BLaER1 treated with 17β-estradiol and CSF1 and Interleukin-3, amounts not matched to agents 10 nM and 100 nM (cell line): ENCODE measurements around the gene OGN.

Experiments
- H3K27ac ChIP-seq, 11 experiments: shearing (Covaris generic); formaldehyde crosslinking; 2 replicates each; pipeline ENCODE4 v1.8.1; 2022
- H3K27me3 ChIP-seq, 11 experiments: shearing (Covaris generic); formaldehyde crosslinking; 2 replicates each; pipeline ENCODE4 v1.8.1; 2022
- H3K36me3 ChIP-seq, 11 experiments: shearing (Covaris generic); formaldehyde crosslinking; 2 replicates each; pipeline ENCODE4 v1.8.1; 2022
- H3K4me1 ChIP-seq, 10 experiments: shearing (Covaris generic); formaldehyde crosslinking; 2 replicates each; pipeline ENCODE4 v1.8.1; 2022
- H3K4me2 ChIP-seq, 11 experiments: shearing (Covaris generic); formaldehyde crosslinking; 2 replicates each; pipeline ENCODE4 v1.8.1; 2022
- H3K4me3 ChIP-seq, 10 experiments: shearing (Covaris generic); formaldehyde crosslinking; 2 replicates each; pipeline ENCODE4 v1.8.1; 2022
- H3K9ac ChIP-seq, 11 experiments: shearing (Covaris generic); formaldehyde crosslinking; 2 replicates each; pipeline ENCODE4 v1.8.1; 2022
- H3K9me3 ChIP-seq, 11 experiments: shearing (Covaris generic); formaldehyde crosslinking; replicated peaks in 1 of 11; 2 replicates each; pipeline ENCODE4 v1.8.1; 2022
- H4K20me1 ChIP-seq, 11 experiments: shearing (Covaris generic); formaldehyde crosslinking; 2 replicates each; pipeline ENCODE4 v1.8.1; 2022
- Cebpa-rat ChIP-seq, 11 experiments: shearing (Covaris generic); IDR thresholded peaks; 2 replicates each; pipeline ENCODE4 v1.8.1; 2022

OGN gene

GRCh38 chr9:92408747-92409478 lies 4.5 kb upstream of the OGN start:
- H3K36me3 ChIP-seq: peaks cover 0 to 14% (median 0%) of the 10 kb centered on the region in 11 experiments; a peak in 2 of 22 replicates
- no peaks in the 10 kb centered on the region for H4K20me1 ChIP-seq
- no peak overlapping the region for H3K4me2 ChIP-seq
- no peak overlapping the region for H3K27ac ChIP-seq
- H3K27me3 ChIP-seq: no peaks in the 10 kb centered on the region
- H3K4me3 ChIP-seq: no peak overlapping the region
- H3K9ac ChIP-seq: no peak overlapping the region
- no peak for TF ChIP-seq Cebpa-rat (IDR thresholded peaks at IDR 0.05)
- H3K9me3 ChIP-seq: peaks cover 0 to 5% (median 0%) of the 10 kb centered on the region in 11 experiments; a peak in 1 of 22 replicates
- peaks cover 5 to 25% (median 14%) of the 10 kb centered on the region in 10 experiments; a peak in 17 of 20 replicates for H3K4me1 ChIP-seq

- Histone ChIP-seq H3K36me3 (peaks cover 0 to 11% (median 0%) of the 10 kb centered on the region in 11 experiments; a peak in 2 of 22 replicates), H3K4me2 (no peak overlapping the region), H3K9me3 (peaks cover 0 to 5% (median 0%) of the 10 kb centered on the region in 11 experiments; a peak in 1 of 22 replicates), H3K4me3 (no peak overlapping the region), H4K20me1 (no peaks in the 10 kb centered on the region), H3K4me1 (peaks cover 4 to 25% (median 14%) of the 10 kb centered on the region in 10 experiments; a peak in 17 of 20 replicates), H3K27ac (no peak overlapping the region), H3K27me3 (no peaks in the 10 kb centered on the region), H3K9ac (no peak overlapping the region)
- no peak for TF ChIP-seq Cebpa-rat (IDR thresholded peaks at IDR 0.05)
These were observed 3.4 kb upstream of the OGN start for GRCh38 chr9:92407818-92408217.

- H3K36me3 ChIP-seq: no peaks in the 10 kb centered on the region
- H3K27me3 ChIP-seq: no peaks in the 10 kb centered on the region
- H4K20me1 ChIP-seq: no peaks in the 10 kb centered on the region
- no peak for TF ChIP-seq Cebpa-rat (IDR thresholded peaks at IDR 0.05)
- H3K4me3 ChIP-seq: no peak overlapping the region
- no peak overlapping the region for H3K9ac ChIP-seq
- peak overlapping the region in 8 of 11 experiments; percentile 19 to 71 (median 50); a peak in 16 of 22 replicates for H3K4me2 ChIP-seq
- H3K9me3 ChIP-seq: peaks cover 0 to 3% (median 0%) of the 10 kb centered on the region in 11 experiments; a peak in 1 of 22 replicates
- peak overlapping the region in 2 of 11 experiments; percentile 5 to 7; a peak in 1 of 22 replicates for H3K27ac ChIP-seq
- peaks cover 4 to 23% (median 14%) of the 10 kb centered on the region in 10 experiments; a peak in 17 of 20 replicates for H3K4me1 ChIP-seq
These were observed 2.1 kb upstream of the OGN start for GRCh38 chr9:92406477-92406876.

- Histone ChIP-seq H3K36me3 (no peaks in the 10 kb centered on the region), H3K4me1 (peaks cover 4 to 20% (median 14%) of the 10 kb centered on the region in 10 experiments; a peak in 17 of 20 replicates), H3K4me2 (peak overlapping the region in 4 of 11 experiments; percentile 43 to 71 (median 66); a peak in 7 of 22 replicates), H3K9ac (no peak overlapping the region), H3K27ac (no peak overlapping the region), H3K4me3 (no peak overlapping the region), H3K9me3 (peaks cover 0 to 3% (median 0%) of the 10 kb centered on the region in 11 experiments; a peak in 1 of 22 replicates), H3K27me3 (no peaks in the 10 kb centered on the region), H4K20me1 (no peaks in the 10 kb centered on the region)
- TF ChIP-seq Cebpa-rat (IDR thresholded peaks at IDR 0.05): no peak
These were observed 1.4 kb upstream of the OGN start for GRCh38 chr9:92405818-92406217.

- Histone ChIP-seq H3K4me2 (no peak overlapping the region), H3K9me3 (peaks cover 0 to 3% (median 0%) of the 10 kb centered on the region in 11 experiments; a peak in 1 of 22 replicates), H3K27ac (no peak overlapping the region), H3K36me3 (no peaks in the 10 kb centered on the region), H3K9ac (no peak overlapping the region), H4K20me1 (no peaks in the 10 kb centered on the region), H3K27me3 (no peaks in the 10 kb centered on the region), H3K4me3 (no peak overlapping the region), H3K4me1 (peaks cover 4 to 20% (median 14%) of the 10 kb centered on the region in 10 experiments; a peak in 17 of 20 replicates)
- TF ChIP-seq Cebpa-rat (IDR thresholded peaks at IDR 0.05): no peak
These were observed 1.3 kb downstream of the OGN start for GRCh38 chr9:92402826-92403745.

GRCh38 chr9:92402360-92402759 lies 2.0 kb downstream of the OGN start:
- H3K27me3 ChIP-seq: no peaks in the 10 kb centered on the region
- no peak overlapping the region for H3K4me3 ChIP-seq
- peaks cover 4 to 20% (median 14%) of the 10 kb centered on the region in 10 experiments; a peak in 17 of 20 replicates for H3K4me1 ChIP-seq
- no peak for TF ChIP-seq Cebpa-rat (IDR thresholded peaks at IDR 0.05)
- H3K36me3 ChIP-seq: peaks cover 0 to 2% (median 0%) of the 10 kb centered on the region in 11 experiments; a peak in 3 of 22 replicates
- no peak overlapping the region for H3K9ac ChIP-seq
- H4K20me1 ChIP-seq: no peaks in the 10 kb centered on the region
- H3K27ac ChIP-seq: no peak overlapping the region
- H3K4me2 ChIP-seq: no peak overlapping the region
- peaks cover 0 to 3% (median under 1%) of the 10 kb centered on the region in 11 experiments; a peak in 6 of 22 replicates for H3K9me3 ChIP-seq

- Histone ChIP-seq H3K4me3 (no peak overlapping the region), H3K9ac (no peak overlapping the region), H3K9me3 (peaks cover 0 to 13% (median 7%) of the 10 kb centered on the region in 11 experiments; a peak in 5 of 22 replicates), H3K4me2 (no peak overlapping the region), H3K27ac (no peak overlapping the region), H3K4me1 (no peaks in the 10 kb centered on the region), H3K27me3 (no peaks in the 10 kb centered on the region), H3K36me3 (peaks cover 0 to 12% (median 7%) of the 10 kb centered on the region in 11 experiments; a peak in 10 of 22 replicates), H4K20me1 (no peaks in the 10 kb centered on the region)
- TF ChIP-seq Cebpa-rat (IDR thresholded peaks at IDR 0.05): no peak
These were observed 6.5 kb downstream of the OGN start for GRCh38 chr9:92397853-92398252.

GRCh38 chr9:92395617-92396016 lies 8.8 kb downstream of the OGN start:
- H3K9me3 ChIP-seq: peaks cover 0 to 13% (median 7%) of the 10 kb centered on the region in 11 experiments; a peak in 5 of 22 replicates
- no peaks in the 10 kb centered on the region for H3K27me3 ChIP-seq
- H3K4me1 ChIP-seq: no peaks in the 10 kb centered on the region
- no peak overlapping the region for H3K9ac ChIP-seq
- no peak for TF ChIP-seq Cebpa-rat (IDR thresholded peaks at IDR 0.05)
- no peak overlapping the region for H3K4me3 ChIP-seq
- H4K20me1 ChIP-seq: no peaks in the 10 kb centered on the region
- H3K27ac ChIP-seq: no peak overlapping the region
- H3K4me2 ChIP-seq: no peak overlapping the region
- H3K36me3 ChIP-seq: peaks cover 0 to 12% (median 7%) of the 10 kb centered on the region in 11 experiments; a peak in 10 of 22 replicates
